SH-SY5Y (cell line): ENCODE data around the gene TMEM208.

Experiments
- GATA2 ChIP-seq: IDR thresholded peaks from 2 replicates; pipeline ENCODE4 v1.6.1; 2011; ENCODE audit warnings: mild to moderate bottlenecking, low read depth, low read length
- GATA3 ChIP-seq: IDR thresholded peaks from 2 replicates; pipeline ENCODE4 v1.6.1; 2011; ENCODE audit warnings: low read depth, mild to moderate bottlenecking, low read length, moderate library complexity

DNA sequence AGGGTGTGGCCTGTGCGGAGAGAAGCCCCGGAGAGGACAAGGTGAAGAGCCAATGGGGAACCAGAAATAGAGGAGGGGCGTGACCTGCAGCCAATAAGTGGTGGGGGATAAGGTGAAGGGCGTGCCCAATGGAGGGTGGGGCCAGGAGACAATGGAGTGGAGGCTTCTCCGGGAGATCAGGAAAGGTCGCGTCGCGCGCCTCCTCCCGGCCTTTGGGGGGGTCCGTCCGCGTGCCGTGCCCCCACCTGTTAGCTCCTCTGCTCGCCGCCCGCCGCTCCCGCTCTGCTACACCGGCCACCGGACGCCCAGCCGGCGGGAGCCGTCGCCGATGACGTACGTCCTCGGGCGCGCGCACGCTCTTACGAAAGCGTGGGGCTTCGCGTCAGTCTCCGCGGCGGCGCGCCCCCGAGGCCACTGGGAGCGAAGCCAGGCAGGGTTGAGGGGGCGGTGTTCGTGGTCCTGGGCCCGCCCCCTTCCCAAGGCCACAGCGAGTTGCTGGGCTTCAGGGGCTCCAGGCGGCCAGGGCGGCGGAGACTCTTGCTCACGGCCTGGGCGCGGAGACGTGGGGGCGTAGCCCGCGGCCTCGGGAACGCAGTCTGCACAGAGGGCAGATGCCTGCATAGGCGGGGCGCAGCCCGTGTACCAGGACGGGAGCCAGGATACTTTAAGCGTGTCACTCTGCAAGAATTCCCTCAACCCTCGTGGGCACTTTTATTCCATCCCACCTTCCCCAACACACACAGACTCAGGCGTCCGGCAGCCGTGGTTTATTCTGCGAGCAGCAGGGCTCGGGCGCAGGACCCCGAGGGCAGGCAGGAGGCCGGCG is 43.1 kb upstream of the TMEM208 start, which contains the start of gene MATCAP1:
- TF ChIP-seq GATA3 (no peak), GATA2 (peak; percentile 34; the same call in 1 of the 2 replicates)
